Measurements from ENCODE around the gene CCNI. TPM values are rescaled to one million over a fixed set of nuclear protein-coding genes. Genes with fewer than 3 reads are reported as not detected.
A peak's percentile ranks its signal among the peaks of the same experiment; 100 is the strongest.

The CCNI gene
- total and polyA plus RNA-seq, 2 of the 13 experiments (the other 11 are each of a cell fraction or from before 2014, with no cell fraction given), result 43.5 to 122 TPM

DNA sequence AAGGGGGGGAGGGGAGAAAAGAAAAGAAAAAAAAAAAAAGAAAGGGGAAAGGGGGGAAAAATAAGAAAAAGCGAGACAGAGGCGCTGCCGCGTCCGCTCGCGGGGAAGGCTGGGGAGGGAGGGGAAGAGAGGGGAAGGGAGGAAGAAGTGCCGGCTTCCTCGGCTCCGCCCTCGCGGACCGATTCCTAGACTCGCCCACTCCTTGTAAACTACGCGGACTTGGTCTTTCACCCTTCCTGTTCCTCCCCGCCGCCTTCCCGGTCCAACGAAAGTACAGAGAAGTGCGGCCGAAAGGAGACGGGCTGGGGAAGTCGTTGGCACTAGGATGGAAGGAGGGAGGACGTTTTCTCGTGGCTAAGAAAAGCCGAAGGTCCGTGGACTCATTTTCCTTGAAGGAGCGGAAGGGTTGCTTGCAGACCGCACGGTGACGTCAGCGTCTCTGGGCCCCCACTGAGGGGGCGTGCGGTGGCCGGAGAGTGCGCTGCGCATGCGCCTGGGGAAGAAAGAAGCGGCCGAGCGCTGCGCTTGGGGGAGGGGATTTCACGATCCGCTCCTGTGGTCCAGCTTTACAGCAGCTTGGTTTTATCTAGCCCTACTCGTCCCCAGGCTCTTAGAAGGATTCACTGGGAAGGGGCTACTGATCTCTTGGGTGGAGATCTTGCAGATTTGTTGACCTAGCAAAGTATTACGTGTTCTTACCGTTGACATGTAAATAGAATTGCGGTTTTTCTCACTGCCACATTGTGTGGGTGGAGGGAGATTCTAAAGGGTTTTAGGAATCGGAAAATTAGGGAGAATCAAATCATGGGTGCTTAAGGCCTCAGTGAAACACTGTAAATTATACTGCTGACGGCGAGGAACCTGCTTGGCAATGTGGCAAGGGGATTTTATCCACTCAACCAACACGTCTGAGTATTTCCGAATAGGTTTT, at the start of gene CCNI (continued):
- TF ChIP-seq, protein P1, sequence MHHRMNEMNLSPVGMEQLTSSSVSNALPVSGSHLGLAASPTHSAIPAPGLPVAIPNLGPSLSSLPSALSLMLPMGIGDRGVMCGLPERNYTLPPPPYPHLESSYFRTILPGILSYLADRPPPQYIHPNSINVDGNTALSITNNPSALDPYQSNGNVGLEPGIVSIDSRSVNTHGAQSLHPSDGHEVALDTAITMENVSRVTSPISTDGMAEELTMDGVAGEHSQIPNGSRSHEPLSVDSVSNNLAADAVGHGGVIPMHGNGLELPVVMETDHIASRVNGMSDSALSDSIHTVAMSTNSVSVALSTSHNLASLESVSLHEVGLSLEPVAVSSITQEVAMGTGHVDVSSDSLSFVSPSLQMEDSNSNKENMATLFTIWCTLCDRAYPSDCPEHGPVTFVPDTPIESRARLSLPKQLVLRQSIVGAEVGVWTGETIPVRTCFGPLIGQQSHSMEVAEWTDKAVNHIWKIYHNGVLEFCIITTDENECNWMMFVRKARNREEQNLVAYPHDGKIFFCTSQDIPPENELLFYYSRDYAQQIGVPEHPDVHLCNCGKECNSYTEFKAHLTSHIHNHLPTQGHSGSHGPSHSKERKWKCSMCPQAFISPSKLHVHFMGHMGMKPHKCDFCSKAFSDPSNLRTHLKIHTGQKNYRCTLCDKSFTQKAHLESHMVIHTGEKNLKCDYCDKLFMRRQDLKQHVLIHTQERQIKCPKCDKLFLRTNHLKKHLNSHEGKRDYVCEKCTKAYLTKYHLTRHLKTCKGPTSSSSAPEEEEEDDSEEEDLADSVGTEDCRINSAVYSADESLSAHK (CRISPR knock-in tag; IDR thresholded peaks at IDR 0.05; ENCODE audit: borderline replicate concordance), result no peak
- TF ChIP-seq ARNTL (CRISPR knock-in tag; IDR thresholded peaks at IDR 0.05) (peak; percentile 64; the same call in 1 of the 2 replicates), TAF15 (IDR thresholded peaks at IDR 0.05; ENCODE audit: low read depth, low read length, poor library complexity, severe bottlenecking) (peak; percentile 75), ATF1 (CRISPR knock-in tag; IDR thresholded peaks at IDR 0.05) (peak; percentile 98), ZNF839 (CRISPR knock-in tag; IDR thresholded peaks at IDR 0.05; ENCODE audit: borderline replicate concordance) (peak; percentile 54; the same call in 1 of the 2 replicates), CC2D1A (CRISPR knock-in tag; IDR thresholded peaks at IDR 0.05) (no peak), ZNF556 (CRISPR knock-in tag; IDR thresholded peaks at IDR 0.05; ENCODE audit: borderline replicate concordance) (peak; percentile 82; the same call in 1 of the 2 replicates), MTA1 (CRISPR knock-in tag; IDR thresholded peaks at IDR 0.05; ENCODE audit: borderline replicate concordance) (peak; percentile 37; the same call in 1 of the 2 replicates), ZEB1 (IDR thresholded peaks at IDR 0.05; ENCODE audit: insufficient replicate concordance, low read depth) (no peak), ZNF292 (CRISPR knock-in tag; IDR thresholded peaks at IDR 0.05; ENCODE audit: borderline replicate concordance, low read depth) (no peak), ZBTB20 (CRISPR knock-in tag; IDR thresholded peaks at IDR 0.05; ENCODE audit: borderline replicate concordance, low read depth) (peak; percentile 84; the same call in 1 of the 2 replicates), SPEN (CRISPR knock-in tag; IDR thresholded peaks at IDR 0.05; ENCODE audit: low read depth) (peak; percentile 88), ZNF44 (CRISPR knock-in tag; IDR thresholded peaks at IDR 0.05) (peak; percentile 18; the same call in 1 of the 2 replicates), SCMH1 (CRISPR knock-in tag; IDR thresholded peaks at IDR 0.05; ENCODE audit: borderline replicate concordance) (no peak), HES4 (CRISPR knock-in tag; IDR thresholded peaks at IDR 0.05; ENCODE audit: borderline replicate concordance) (0 out of 2 replicates have a peak, but pooled peaks have one; percentile 69), ZNF143 (CRISPR knock-in tag; IDR thresholded peaks at IDR 0.05) (peak; percentile 40; the same call in 1 of the 2 replicates), SRF (IDR thresholded peaks at IDR 0.05; ENCODE audit: low read depth, low read length) (no peak), TBL1XR1 (IDR thresholded peaks at IDR 0.05; ENCODE audit: borderline replicate concordance, low read length, partially characterized antibody) (no peak), SIN3A (IDR thresholded peaks at IDR 0.05; ENCODE audit: borderline replicate concordance, low read depth, low read length) (peak; percentile 55; the same call in 1 of the 2 replicates)
- TF ChIP-seq, protein P2, sequence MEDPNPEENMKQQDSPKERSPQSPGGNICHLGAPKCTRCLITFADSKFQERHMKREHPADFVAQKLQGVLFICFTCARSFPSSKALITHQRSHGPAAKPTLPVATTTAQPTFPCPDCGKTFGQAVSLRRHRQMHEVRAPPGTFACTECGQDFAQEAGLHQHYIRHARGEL (CRISPR knock-in tag; IDR thresholded peaks at IDR 0.05), result no peak
- TF ChIP-seq, protein P3, sequence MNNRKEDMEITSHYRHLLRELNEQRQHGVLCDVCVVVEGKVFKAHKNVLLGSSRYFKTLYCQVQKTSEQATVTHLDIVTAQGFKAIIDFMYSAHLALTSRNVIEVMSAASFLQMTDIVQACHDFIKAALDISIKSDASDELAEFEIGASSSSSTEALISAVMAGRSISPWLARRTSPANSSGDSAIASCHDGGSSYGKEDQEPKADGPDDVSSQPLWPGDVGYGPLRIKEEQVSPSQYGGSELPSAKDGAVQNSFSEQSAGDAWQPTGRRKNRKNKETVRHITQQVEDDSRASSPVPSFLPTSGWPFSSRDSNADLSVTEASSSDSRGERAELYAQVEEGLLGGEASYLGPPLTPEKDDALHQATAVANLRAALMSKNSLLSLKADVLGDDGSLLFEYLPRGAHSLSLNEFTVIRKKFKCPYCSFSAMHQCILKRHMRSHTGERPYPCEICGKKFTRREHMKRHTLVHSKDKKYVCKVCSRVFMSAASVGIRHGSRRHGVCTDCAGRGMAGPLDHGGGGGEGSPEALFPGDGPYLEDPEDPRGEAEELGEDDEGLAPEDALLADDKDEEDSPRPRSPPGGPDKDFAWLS (CRISPR knock-in tag; IDR thresholded peaks at IDR 0.05; ENCODE audit: borderline replicate concordance), result no peak
- TF ChIP-seq, protein P4, sequence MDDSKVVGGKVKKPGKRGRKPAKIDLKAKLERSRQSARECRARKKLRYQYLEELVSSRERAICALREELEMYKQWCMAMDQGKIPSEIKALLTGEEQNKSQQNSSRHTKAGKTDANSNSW (CRISPR knock-in tag; IDR thresholded peaks at IDR 0.05; ENCODE audit: borderline replicate concordance), result peak; percentile 90; the same call in 1 of the 2 replicates
- TF ChIP-seq, protein P5, sequence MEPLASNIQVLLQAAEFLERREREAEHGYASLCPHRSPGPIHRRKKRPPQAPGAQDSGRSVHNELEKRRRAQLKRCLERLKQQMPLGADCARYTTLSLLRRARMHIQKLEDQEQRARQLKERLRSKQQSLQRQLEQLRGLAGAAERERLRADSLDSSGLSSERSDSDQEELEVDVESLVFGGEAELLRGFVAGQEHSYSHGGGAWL (CRISPR knock-in tag; IDR thresholded peaks at IDR 0.05), result peak; percentile 65
